ENCODE data around the gene DDIT3. TPM values are rescaled to one million over a fixed set of nuclear protein-coding genes. Genes with fewer than 3 reads are reported as not detected.
"Not testable (repeated sequence)": the region's sequence is repeated elsewhere in the genome, so short reads cannot be mapped to it uniquely, and the experiment has no call there.

The DDIT3 gene
- total and polyA plus RNA-seq, 11 donors = 11.5 to 60.5 (median 18.5) TPM

DNA sequence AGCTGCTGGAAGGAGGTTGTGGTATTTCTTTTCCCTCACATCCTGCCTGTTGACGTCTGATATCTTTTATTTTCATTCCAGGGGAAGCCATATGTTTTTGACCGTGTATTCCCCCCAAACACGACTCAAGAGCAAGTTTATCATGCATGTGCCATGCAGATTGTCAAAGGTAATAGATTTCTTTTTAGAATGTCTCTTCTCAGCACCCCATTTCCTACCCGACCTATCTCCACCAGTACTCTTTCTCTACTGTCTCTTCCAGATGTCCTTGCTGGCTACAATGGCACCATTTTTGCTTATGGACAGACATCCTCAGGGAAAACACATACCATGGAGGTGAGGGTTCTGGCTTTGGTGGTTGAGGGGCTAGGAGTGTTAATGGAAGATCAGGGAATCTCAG is 43.0 kb upstream of the DDIT3 start:
- DNase-seq = no peak
- Histone ChIP-seq H3K4me3 (no peak overlapping the region), H3K9me3 (no peaks in the 10 kb centered on the region), H3K27ac (no peak overlapping the region), H3K27me3 (peaks cover 0 to 28% (median 0%) of the 10 kb centered on the region in 9 donors), H3K36me3 (no peaks in the 10 kb centered on the region), H3K4me1 (no peaks in the 10 kb centered on the region)
- no peak for ATAC-seq
- TF ChIP-seq, protein P1, sequence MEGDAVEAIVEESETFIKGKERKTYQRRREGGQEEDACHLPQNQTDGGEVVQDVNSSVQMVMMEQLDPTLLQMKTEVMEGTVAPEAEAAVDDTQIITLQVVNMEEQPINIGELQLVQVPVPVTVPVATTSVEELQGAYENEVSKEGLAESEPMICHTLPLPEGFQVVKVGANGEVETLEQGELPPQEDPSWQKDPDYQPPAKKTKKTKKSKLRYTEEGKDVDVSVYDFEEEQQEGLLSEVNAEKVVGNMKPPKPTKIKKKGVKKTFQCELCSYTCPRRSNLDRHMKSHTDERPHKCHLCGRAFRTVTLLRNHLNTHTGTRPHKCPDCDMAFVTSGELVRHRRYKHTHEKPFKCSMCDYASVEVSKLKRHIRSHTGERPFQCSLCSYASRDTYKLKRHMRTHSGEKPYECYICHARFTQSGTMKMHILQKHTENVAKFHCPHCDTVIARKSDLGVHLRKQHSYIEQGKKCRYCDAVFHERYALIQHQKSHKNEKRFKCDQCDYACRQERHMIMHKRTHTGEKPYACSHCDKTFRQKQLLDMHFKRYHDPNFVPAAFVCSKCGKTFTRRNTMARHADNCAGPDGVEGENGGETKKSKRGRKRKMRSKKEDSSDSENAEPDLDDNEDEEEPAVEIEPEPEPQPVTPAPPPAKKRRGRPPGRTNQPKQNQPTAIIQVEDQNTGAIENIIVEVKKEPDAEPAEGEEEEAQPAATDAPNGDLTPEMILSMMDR (IDR thresholded peaks at IDR 0.05) = no peak
- 11 to 35% (median 26%) methylated on average over 4 of the region's 4 CpGs for WGBS, 4 donors
- intact Hi-C loops (cut with DNase I) = no loop called here

DNA sequence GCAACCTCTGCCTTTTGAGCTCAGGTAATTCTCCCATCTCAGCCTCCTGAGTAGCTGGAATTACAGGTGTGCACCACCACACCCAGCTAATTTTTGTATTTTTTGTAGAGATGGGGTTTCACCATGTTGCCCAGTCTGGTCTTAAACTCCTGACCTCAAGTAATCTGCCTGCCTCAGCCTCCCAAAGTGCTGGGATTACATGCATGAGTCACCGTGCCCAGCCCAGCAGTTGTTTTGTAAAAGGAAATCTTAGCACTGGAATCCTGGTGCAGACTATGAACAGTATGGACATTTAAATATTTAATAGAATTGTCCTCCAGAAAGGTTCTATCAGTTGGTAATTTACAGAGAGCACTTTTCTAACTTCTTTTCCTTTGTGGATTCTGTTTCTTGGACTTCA is 40.8 kb upstream of the DDIT3 start:
- H3K4me1 ChIP-seq; H3K27ac ChIP-seq; H3K36me3 ChIP-seq; ATAC-seq; H3K4me3 ChIP-seq; DNase-seq; intact Hi-C loops (cut with DNase I); H3K9me3 ChIP-seq: not testable (repeated sequence)
- H3K27me3 ChIP-seq = peaks cover 0 to 25% (median 0%) of the 10 kb centered on the region in 9 donors
- WGBS, 4 donors = 61 to 85% (median 75%) methylated on average over 1 of the region's 1 CpG

DNA sequence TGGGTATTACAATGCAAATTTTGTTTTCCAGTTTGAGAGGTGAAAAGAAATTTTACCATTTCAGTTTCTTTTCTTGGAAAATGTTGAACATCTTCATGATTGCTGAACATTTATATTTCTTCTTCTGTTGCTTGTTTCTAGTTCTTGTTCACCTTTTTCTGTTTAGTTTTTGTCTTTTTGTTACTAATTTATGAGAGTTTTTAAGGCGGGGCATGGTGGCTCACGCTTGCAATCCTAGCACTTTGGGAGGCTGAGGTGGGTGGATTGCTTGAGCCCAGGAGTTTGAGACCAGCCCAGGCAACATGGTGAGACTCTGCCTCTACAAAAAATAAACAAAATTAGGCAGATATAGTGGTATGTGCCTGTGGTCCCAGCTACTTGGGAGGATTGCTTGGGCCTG is 40.2 kb upstream of the DDIT3 start:
- 87 to 95% (median 90%) methylated on average over 2 of the region's 2 CpGs for WGBS, 4 donors
- H3K36me3 ChIP-seq = no peaks in the 10 kb centered on the region
- H3K4me3 ChIP-seq = no peak overlapping the region
- DNase-seq (no peak), ATAC-seq (no peak)
- no peak overlapping the region for H3K27ac ChIP-seq
- no peak for TF ChIP-seq POLR2A (IDR thresholded peaks at IDR 0.05)
- TF ChIP-seq, protein P1 (IDR thresholded peaks at IDR 0.05) = no peak
- intact Hi-C loops (cut with DNase I) = no loop called here
- no peaks in the 10 kb centered on the region for H3K9me3 ChIP-seq
- peaks cover 0 to 20% (median 0%) of the 10 kb centered on the region in 9 donors for H3K27me3 ChIP-seq
- H3K4me1 ChIP-seq = no peaks in the 10 kb centered on the region

DNA sequence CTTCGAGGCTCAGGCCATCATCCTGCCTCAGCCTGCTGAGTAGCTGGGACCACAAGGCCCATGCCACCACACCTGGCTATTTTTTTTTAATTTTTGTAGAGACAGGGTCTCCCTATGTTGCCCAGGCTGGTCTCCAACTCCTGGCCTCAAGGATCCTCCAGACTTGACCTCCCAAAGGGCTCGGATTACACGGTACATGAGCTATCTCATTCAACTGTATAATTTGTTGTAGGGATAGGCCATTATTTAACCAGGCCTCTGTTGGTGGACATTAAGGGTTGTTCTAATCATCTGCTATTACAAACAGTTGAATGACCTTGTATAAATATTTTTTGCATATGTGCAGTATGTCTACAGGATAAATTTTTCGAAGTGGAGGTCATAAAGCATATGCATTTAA is 38.5 kb upstream of the DDIT3 start:
- DNase-seq (no peak), ATAC-seq (no peak)
- Histone ChIP-seq H3K36me3 (no peaks in the 10 kb centered on the region), H3K27me3 (peaks cover 0 to 13% (median 0%) of the 10 kb centered on the region in 9 donors), H3K9me3 (no peaks in the 10 kb centered on the region), H3K27ac (no peak overlapping the region), H3K4me1 (no peaks in the 10 kb centered on the region), H3K4me3 (no peak overlapping the region)
- 81 to 86% (median 83%) methylated on average over 4 of the region's 4 CpGs for WGBS, 4 donors
- intact Hi-C loops (cut with DNase I) = no loop called here
- TF ChIP-seq, protein P1 (IDR thresholded peaks at IDR 0.05) = no peak
- TF ChIP-seq POLR2A (IDR thresholded peaks at IDR 0.05) = no peak

DNA sequence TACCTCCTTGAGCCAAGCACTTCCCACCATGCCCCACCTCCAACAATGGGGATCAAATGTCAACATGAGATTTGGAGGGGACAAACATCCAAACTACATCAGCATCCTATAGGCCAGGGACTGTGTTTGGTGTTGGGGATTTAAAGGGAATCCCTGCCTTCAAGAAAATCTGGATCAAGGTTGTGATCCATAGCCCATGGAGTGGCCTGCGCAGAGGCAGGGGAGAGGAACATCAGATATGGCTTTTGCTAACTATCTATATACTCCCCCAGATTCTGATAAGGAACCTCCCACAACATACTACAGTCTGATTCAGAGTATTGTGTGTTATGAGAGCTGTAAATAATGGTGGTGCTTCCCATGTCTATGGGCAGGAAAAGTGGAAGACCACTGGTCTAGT is 34.6 kb upstream of the DDIT3 start:
- no peaks in the 10 kb centered on the region for H3K9me3 ChIP-seq
- ATAC-seq (no peak), DNase-seq (no peak)
- H3K27ac ChIP-seq = no peak overlapping the region
- H3K27me3 ChIP-seq = peaks cover 0 to 25% (median 9%) of the 10 kb centered on the region in 9 donors
- H3K4me1 ChIP-seq = peaks cover 0 to 5% (median 3%) of the 10 kb centered on the region in 12 donors
- intact Hi-C loops (cut with DNase I) = no loop called here
- no peak overlapping the region for H3K4me3 ChIP-seq
- 87 to 100% (median 96%) methylated on average over 1 of the region's 1 CpG for WGBS, 4 donors
- no peaks in the 10 kb centered on the region for H3K36me3 ChIP-seq
- TF ChIP-seq POLR2A (IDR thresholded peaks at IDR 0.05) = no peak
- TF ChIP-seq, protein P1 (IDR thresholded peaks at IDR 0.05) = no peak

Measured in heart left ventricle (tissue), 16 donors.